Measurements from ENCODE around the gene IGFBP3.

DNA sequence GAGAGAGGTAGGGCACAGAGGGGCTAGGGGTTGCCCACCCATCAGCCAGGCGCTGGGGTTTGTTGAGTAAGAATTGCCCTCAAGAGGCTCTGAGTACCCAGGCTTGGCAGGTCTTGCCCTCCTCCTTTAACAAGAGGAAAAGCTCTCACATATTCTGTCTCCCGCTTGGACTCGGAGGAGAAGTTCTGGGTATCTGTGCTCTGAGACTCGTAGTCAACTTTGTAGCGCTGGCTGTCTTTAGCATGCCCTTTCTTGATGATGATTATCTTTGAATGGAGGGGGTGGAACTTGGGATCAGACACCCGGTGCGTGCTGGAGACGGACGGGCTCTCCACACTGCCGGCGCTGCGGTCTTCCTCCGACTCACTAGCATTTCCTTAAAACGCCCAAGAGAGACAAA is 4.0 kb downstream of the IGFBP3 start:
- TF ChIP-seq POLR2AphosphoS5 (IDR thresholded peaks at IDR 0.05) (no peak), CTCF (IDR thresholded peaks at IDR 0.05) (no peak)

Measured in esophagus muscularis mucosa (tissue), 3 donors.